HG03565 (cell line): ENCODE measurements around the gene FAM117B.
"Not testable (repeated sequence)": the region's sequence is repeated elsewhere in the genome, so short reads cannot be mapped to it uniquely, and the experiment has no call there.

Experiments
- ATAC-seq: cut with Tn5 transposase; IDR thresholded peaks from one replicate; pipeline ENCODE4 v1.9.1; 2021; ENCODE audit warnings: mild to moderate bottlenecking, moderate library complexity; ENCODE audit not compliant: unreplicated experiment

Gene FAM117B

GRCh38 chr2:202700075-202700901 is 65.5 kb downstream of the FAM117B start:
- no peak for ATAC-seq

- ATAC-seq = no peak
Observed at GRCh38 chr2:202703091-202703490, 68.3 kb downstream of the FAM117B start.

GRCh38 chr2:202704248-202704647 is 69.5 kb downstream of the FAM117B start:
- no peak for ATAC-seq

- ATAC-seq = no peak
Observed at GRCh38 chr2:202705446-202706020, 70.8 kb downstream of the FAM117B start.

- not testable (repeated sequence) for ATAC-seq
Observed at GRCh38 chr2:202714971-202715935, 80.5 kb downstream of the FAM117B start.

- ATAC-seq = no peak
Observed at GRCh38 chr2:202716114-202716718, 81.4 kb downstream of the FAM117B start.

- no peak for ATAC-seq
Observed at GRCh38 chr2:202716953-202717597, 82.3 kb downstream of the FAM117B start.

- no peak for ATAC-seq
Observed at GRCh38 chr2:202717598-202718310, 83.0 kb downstream of the FAM117B start.

GRCh38 chr2:202718614-202719013 is 83.8 kb downstream of the FAM117B start:
- ATAC-seq = no peak

- no peak for ATAC-seq
Observed at GRCh38 chr2:202720226-202720625, 85.5 kb downstream of the FAM117B start.

GRCh38 chr2:202721621-202722020 is 86.9 kb downstream of the FAM117B start:
- no peak for ATAC-seq

- ATAC-seq = no peak
Observed at GRCh38 chr2:202723746-202724145, 89.0 kb downstream of the FAM117B start.

- ATAC-seq = no peak
Observed at GRCh38 chr2:202726070-202726469, 91.3 kb downstream of the FAM117B start.

- ATAC-seq = no peak
Observed at GRCh38 chr2:202736826-202737225, 102.1 kb downstream of the FAM117B start.

- ATAC-seq = no peak
Observed at GRCh38 chr2:202743613-202744012, 108.8 kb downstream of the FAM117B start.

- ATAC-seq = no peak
Observed at GRCh38 chr2:202749477-202749876, 114.7 kb downstream of the FAM117B start.

GRCh38 chr2:202750763-202751427 is 116.1 kb downstream of the FAM117B start:
- ATAC-seq = no peak

- ATAC-seq = no peak
Observed at GRCh38 chr2:202752071-202752470, 117.3 kb downstream of the FAM117B start.

- no peak for ATAC-seq
Observed at GRCh38 chr2:202754936-202755335, 120.2 kb downstream of the FAM117B start.
